Right lobe of liver (tissue), 6 donors: ENCODE results near the gene FUT2. TPM values are rescaled to one million over a fixed set of nuclear protein-coding genes. Genes with fewer than 3 reads are reported as not detected.
A peak's percentile ranks its signal among the peaks of the same experiment; 100 is the strongest.

Experiments used
- ATAC-seq, 4 donors: fragments of 200-7000 bp; cut with Tn5 transposase; one replicate each; pipeline ENCODE4 v1.9.1; 2020; ENCODE audit warnings: mild to moderate bottlenecking in 4 of 4, moderate library complexity in 4 of 4
- DNase-seq, 3 donors: peaks; one replicate each; pipeline ENCODE4 v3.0.0-alpha.2; 2020
- H3K27ac ChIP-seq, 3 donors: fragments of 200-600 bp; one replicate each; pipeline ENCODE4 v1.8.0; 2022
- H3K27me3 ChIP-seq, 2 donors: fragments of 200-600 bp; one replicate each; pipeline ENCODE4 v1.8.0; 2022
- H3K36me3 ChIP-seq, 4 donors: fragments of 200-600 bp; sonication (generic) in 1 of 4; one replicate each; pipeline versions ENCODE4 v1.5.1 to v1.8.0; 2017 to 2022; ENCODE audit warnings: control low read depth in 1 of 4
- H3K4me1 ChIP-seq, 4 donors: fragments of 200-600 bp; sonication (generic) in 1 of 4; one replicate each; pipeline versions ENCODE4 v1.5.1 to v1.8.0; 2017 to 2022; ENCODE audit warnings: control low read depth in 1 of 4
- H3K4me3 ChIP-seq, 3 donors: fragments of 200-600 bp; one replicate each; pipeline ENCODE4 v1.8.0; 2022
- H3K9me3 ChIP-seq, 4 donors: fragments of 200-600 bp; sonication (generic) in 1 of 4; one replicate each; pipeline versions ENCODE4 v1.5.1 to v1.8.0; 2017 to 2022; ENCODE audit warnings: control low read depth in 1 of 4
- CTCF ChIP-seq, 4 donors: fragments of 200-600 bp in 3 of 4; fragments of 450-650 bp in 1 of 4; IDR thresholded peaks; one replicate each; pipeline versions ENCODE4 v1.5.1 to v1.8.0; 2016 to 2022; ENCODE audit warnings: antibody characterized with exemption in 4 of 4, mild to moderate bottlenecking in 2 of 4
- POLR2A ChIP-seq: fragments of 450-650 bp; IDR thresholded peaks from one replicate; pipeline ENCODE4 v1.6.1; 2017; ENCODE audit warnings: antibody characterized with exemption, mild to moderate bottlenecking
- WGBS: methylation state at CpG from one replicate; pipeline ENCODE4 v1.1.6; 2018; ENCODE audit warnings: low coverage, low lambda C conversion rate; ENCODE audit not compliant: insufficient coverage; ENCODE audit errors: missing lambda C conversion rate; 5-methylcytosine and 5-hydroxymethylcytosine counted together
- intact Hi-C, 2 donors: fragments of 100-400 bp; cut with DNase I; formaldehyde crosslinking; loops; one replicate each; pipeline versions ENCODE4 v1.11.2 to v1.14.1; 2022
- total RNA-seq, 6 experiments: library from RNA; depleted of rRNA in 2 of 6; stranded (reverse); fragments of >200 nt in 2 of 6; fragmentation: NEBNext Ultra II Directional in 3 of 6; extraction: Animal tissue kit (Norgen Biotek cat#: 25700) in 3 of 6; gene quantifications; one replicate each; pipeline versions ENCODE4 v1.1.0 to v1.2.4, GENCODE V29; 2016 to 2023
- donor health status: DM: no; HTN: yes; CAD: no.
- donor health status: DM: no; HTN: no; CAD: no.
- donor health status: DM: no; HTN: no; CAD: no.
- donor health status: DM: no; HTN: yes; CAD: no.
- donor health status: DM: no; HTN: yes; CAD: no.

FUT2 gene
- total RNA-seq, 6 experiments from 2014 or later = 2.6 TPM; not detected in 5

GRCh38 chr19:48658483-48658882 lies 37.3 kb upstream of the FUT2 start:
- H3K9me3 ChIP-seq = no peaks in the 10 kb centered on the region
- DNase-seq = no peak
- H3K36me3 ChIP-seq = no peaks in the 10 kb centered on the region
- no peak for TF ChIP-seq CTCF (IDR thresholded peaks at IDR 0.05)
- no peak for TF ChIP-seq POLR2A
- H3K4me3 ChIP-seq = no peak overlapping the region
- WGBS = 78% methylated on average over 6 of the region's 6 CpGs
- intact Hi-C loops = no loop called here
- no peaks in the 10 kb centered on the region for H3K4me1 ChIP-seq
- no peaks in the 10 kb centered on the region for H3K27me3 ChIP-seq
- H3K27ac ChIP-seq = no peak overlapping the region
- ATAC-seq = no peak

DNA sequence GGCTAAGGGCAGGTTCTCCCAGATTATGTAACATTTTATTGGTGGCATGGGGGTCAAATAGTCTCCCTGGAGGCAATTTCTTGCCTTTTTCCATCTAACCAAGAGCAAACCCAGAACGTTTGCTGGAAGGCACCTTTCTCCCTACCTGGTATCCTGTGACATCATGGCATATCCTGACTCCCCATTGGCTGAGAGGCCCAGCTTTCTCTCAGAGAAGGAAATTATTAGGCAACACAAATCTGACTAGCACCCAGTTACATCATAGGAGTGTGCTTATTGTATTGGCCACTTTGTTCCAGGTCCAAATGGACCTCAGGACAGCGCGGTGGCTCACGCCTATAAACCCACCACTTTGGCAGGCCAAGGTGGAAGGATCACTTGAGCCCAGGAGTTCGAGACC lies 36.0 kb upstream of the FUT2 start:
- Histone ChIP-seq H3K4me3 (no peak overlapping the region), H3K27me3 (no peaks in the 10 kb centered on the region), H3K4me1 (no peaks in the 10 kb centered on the region), H3K36me3 (no peaks in the 10 kb centered on the region), H3K27ac (no peak overlapping the region), H3K9me3 (no peaks in the 10 kb centered on the region)
- no peak for DNase-seq
- WGBS = 30% methylated on average over 2 of the region's 5 CpGs
- TF ChIP-seq CTCF (IDR thresholded peaks at IDR 0.05) (no peak), POLR2A (no peak)
- intact Hi-C loops = no loop called here
- ATAC-seq = no peak

- DNase-seq = peak; percentile 75 to 85 (median 78)
- peak; percentile 76 to 90 (median 83) for ATAC-seq
- no peaks in the 10 kb centered on the region for H3K36me3 ChIP-seq
- no peak overlapping the region for H3K27ac ChIP-seq
- no peaks in the 10 kb centered on the region for H3K4me1 ChIP-seq
- H3K4me3 ChIP-seq = no peak overlapping the region
- TF ChIP-seq CTCF (IDR thresholded peaks at IDR 0.05) (no peak), POLR2A (no peak)
- H3K27me3 ChIP-seq = no peaks in the 10 kb centered on the region
- 28% methylated on average over 15 of the region's 35 CpGs for WGBS
- intact Hi-C loops = no loop called here
- H3K9me3 ChIP-seq = no peaks in the 10 kb centered on the region
Measured at GRCh38 chr19:48660852-48661710, 34.7 kb upstream of the FUT2 start.

DNA sequence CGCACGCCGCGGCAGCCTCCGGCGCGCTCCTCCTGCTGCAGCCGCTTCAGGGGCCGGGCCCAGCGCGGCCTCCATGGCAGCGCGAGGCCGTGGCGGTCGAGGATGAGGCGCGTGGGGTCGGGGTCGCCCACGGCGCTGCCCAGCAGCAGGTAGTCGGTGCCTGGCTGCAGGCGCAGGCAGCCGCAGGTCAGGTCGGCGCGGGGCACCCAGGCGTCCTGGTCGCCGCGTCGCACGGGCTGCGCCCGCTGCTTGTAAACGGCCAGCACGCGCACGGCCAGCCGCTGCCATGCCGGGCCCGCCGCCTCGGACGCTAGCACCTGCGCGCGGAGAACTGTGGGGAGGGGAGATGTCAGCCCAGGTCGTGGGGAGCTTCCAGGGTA lies 34.1 kb upstream of the FUT2 start:
- Histone ChIP-seq H3K4me3 (no peak overlapping the region), H3K27me3 (no peaks in the 10 kb centered on the region), H3K27ac (no peak overlapping the region), H3K9me3 (no peaks in the 10 kb centered on the region), H3K36me3 (no peaks in the 10 kb centered on the region), H3K4me1 (no peaks in the 10 kb centered on the region)
- intact Hi-C loops = no loop called here
- DNase-seq (no peak), ATAC-seq (no peak)
- WGBS = no CpG with 5 or more reads among the region's 50 CpGs
- TF ChIP-seq CTCF (IDR thresholded peaks at IDR 0.05) = no peak
- no peak for TF ChIP-seq POLR2A
